HG03354 (cell line): ENCODE data around the gene SEPTIN2.
"Not testable (repeated sequence)": the region's sequence is repeated elsewhere in the genome, so short reads cannot be mapped to it uniquely, and the experiment has no call there.

Source experiments
- ATAC-seq: cut with Tn5 transposase; IDR thresholded peaks from one replicate; pipeline ENCODE4 v1.9.1; 2021; ENCODE audit warnings: mild to moderate bottlenecking; ENCODE audit not compliant: unreplicated experiment, poor library complexity, severe bottlenecking

Gene SEPTIN2

GRCh38 chr2:241310917-241311566 is 4.7 kb upstream of the SEPTIN2 start:
- no peak for ATAC-seq

GRCh38 chr2:241312082-241312481 is 3.6 kb upstream of the SEPTIN2 start:
- no peak for ATAC-seq

- no peak for ATAC-seq
These were observed 2.1 kb upstream of the SEPTIN2 start for GRCh38 chr2:241313543-241314095.

- ATAC-seq = no peak
These were observed 1.3 kb upstream of the SEPTIN2 start for GRCh38 chr2:241314226-241315092.

- ATAC-seq = peak; percentile 71
These were observed 439 bp upstream of the SEPTIN2 start, which contains the start of gene HDLBP for GRCh38 chr2:241315093-241315878. HDLBP (minus strand) TSS chr2:241315672; CDS start chr2:241266869, 48,803 bp downstream.

GRCh38 chr2:241316825-241317224 is 1.1 kb downstream of the SEPTIN2 start:
- no peak for ATAC-seq

GRCh38 chr2:241317391-241317790 is 1.7 kb downstream of the SEPTIN2 start:
- ATAC-seq = no peak

GRCh38 chr2:241318830-241319229 is 3.1 kb downstream of the SEPTIN2 start:
- not testable (repeated sequence) for ATAC-seq

- ATAC-seq = no peak
These were observed 4.7 kb downstream of the SEPTIN2 start for GRCh38 chr2:241320394-241320793.

GRCh38 chr2:241321033-241321432 is 5.3 kb downstream of the SEPTIN2 start:
- no peak for ATAC-seq

GRCh38 chr2:241321886-241322285 is 6.2 kb downstream of the SEPTIN2 start:
- no peak for ATAC-seq

GRCh38 chr2:241323778-241324177 is 8.1 kb downstream of the SEPTIN2 start:
- ATAC-seq = no peak

- no peak for ATAC-seq
These were observed 9.1 kb downstream of the SEPTIN2 start for GRCh38 chr2:241324775-241325174.

GRCh38 chr2:241325257-241325656 is 9.5 kb downstream of the SEPTIN2 start:
- no peak for ATAC-seq

- no peak for ATAC-seq
These were observed 14.2 kb downstream of the SEPTIN2 start for GRCh38 chr2:241329669-241330615.

GRCh38 chr2:241330616-241330981 is 14.9 kb downstream of the SEPTIN2 start:
- no peak for ATAC-seq

- no peak for ATAC-seq
These were observed 19.1 kb downstream of the SEPTIN2 start for GRCh38 chr2:241334813-241335212.

- no peak for ATAC-seq
These were observed 24.3 kb downstream of the SEPTIN2 start for GRCh38 chr2:241339839-241340630.
